IPS DF 6.9 (cell line): ENCODE results near the gene OR10Z1.

Experiments used
- DNase-seq: peaks from one replicate; pipeline ENCODE4 v3.0.0-alpha.2; 2013; ENCODE audit warnings: low read depth, low spot score
- H3K27ac ChIP-seq: one replicate; pipeline ENCODE4 v1.5.1; 2013; ENCODE audit warnings: low read length, control low read depth
- H3K27me3 ChIP-seq: 2 replicates; pipeline ENCODE4 v1.6.1; 2013; ENCODE audit warnings: mild to moderate bottlenecking, low read length; ENCODE audit not compliant: control insufficient read depth, insufficient read depth
- H3K36me3 ChIP-seq: 2 replicates; pipeline ENCODE4 v1.6.1; 2013; ENCODE audit warnings: low read length; ENCODE audit not compliant: control insufficient read depth, insufficient read depth
- H3K4me1 ChIP-seq: 2 replicates; pipeline ENCODE4 v1.6.1; 2013; ENCODE audit warnings: low read length; ENCODE audit not compliant: control insufficient read depth, insufficient read depth
- H3K4me3 ChIP-seq: 2 replicates; pipeline ENCODE4 v1.5.1; 2013; ENCODE audit warnings: mild to moderate bottlenecking, low read length
- H3K9me3 ChIP-seq: 2 replicates; pipeline ENCODE4 v1.6.1; 2013; ENCODE audit warnings: low read length, inconsistent platforms; ENCODE audit not compliant: control insufficient read depth, insufficient read depth
- WGBS: extraction: QIAGEN DNeasy Blood & Tissue Kit; methylation state at CpG from one replicate; pipeline ENCODE4 v1.1.7; 2013; ENCODE audit warnings: mixed read lengths, missing lambda C conversion rate; ENCODE audit not compliant: insufficient read length, insufficient coverage; 5-methylcytosine and 5-hydroxymethylcytosine counted together

Gene OR10Z1

GRCh38 chr1:158607296-158607695 is 2.2 kb downstream of the OR10Z1 start:
- Histone ChIP-seq H3K9me3 (no peaks in the 10 kb centered on the region), H3K4me3 (no peak overlapping the region), H3K27me3 (no peaks in the 10 kb centered on the region), H3K4me1 (no peaks in the 10 kb centered on the region), H3K27ac (no peak overlapping the region), H3K36me3 (no peaks in the 10 kb centered on the region)
- DNase-seq: no peak
- WGBS: no CpG with 5 or more reads among the region's 1 CpG

GRCh38 chr1:158611916-158612315 is 6.8 kb downstream of the OR10Z1 start:
- no CpG with 5 or more reads among the region's 3 CpGs for WGBS
- no peak overlapping the region for H3K4me3 ChIP-seq
- H3K36me3 ChIP-seq: no peaks in the 10 kb centered on the region
- H3K27me3 ChIP-seq: no peaks in the 10 kb centered on the region
- no peaks in the 10 kb centered on the region for H3K4me1 ChIP-seq
- no peaks in the 10 kb centered on the region for H3K9me3 ChIP-seq
- no peak overlapping the region for H3K27ac ChIP-seq
- DNase-seq: no peak

DNA sequence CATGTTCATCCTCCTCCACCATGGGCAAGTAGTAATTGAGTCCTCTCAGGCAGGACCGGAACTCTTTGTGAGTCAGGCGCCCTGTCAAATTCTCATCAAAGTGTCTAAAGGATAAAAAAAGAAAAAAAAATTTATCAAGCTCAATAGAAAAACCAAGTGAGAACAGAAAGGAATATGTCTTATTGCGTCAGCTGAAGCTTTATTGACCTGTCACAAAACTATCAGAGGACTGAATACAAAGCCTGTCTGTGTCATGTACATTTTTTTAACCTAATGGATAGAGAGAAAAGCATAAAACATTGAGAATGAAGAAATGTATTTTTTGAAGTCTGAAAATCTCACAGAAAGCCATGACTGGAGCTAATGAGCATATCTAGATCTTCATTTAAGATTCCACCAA is 8.7 kb downstream of the OR10Z1 start:
- Histone ChIP-seq H3K4me3 (no peak overlapping the region), H3K4me1 (no peaks in the 10 kb centered on the region), H3K27ac (no peak overlapping the region), H3K27me3 (no peaks in the 10 kb centered on the region), H3K36me3 (no peaks in the 10 kb centered on the region), H3K9me3 (no peaks in the 10 kb centered on the region)
- WGBS: no CpG with 5 or more reads among the region's 3 CpGs
- no peak for DNase-seq

DNA sequence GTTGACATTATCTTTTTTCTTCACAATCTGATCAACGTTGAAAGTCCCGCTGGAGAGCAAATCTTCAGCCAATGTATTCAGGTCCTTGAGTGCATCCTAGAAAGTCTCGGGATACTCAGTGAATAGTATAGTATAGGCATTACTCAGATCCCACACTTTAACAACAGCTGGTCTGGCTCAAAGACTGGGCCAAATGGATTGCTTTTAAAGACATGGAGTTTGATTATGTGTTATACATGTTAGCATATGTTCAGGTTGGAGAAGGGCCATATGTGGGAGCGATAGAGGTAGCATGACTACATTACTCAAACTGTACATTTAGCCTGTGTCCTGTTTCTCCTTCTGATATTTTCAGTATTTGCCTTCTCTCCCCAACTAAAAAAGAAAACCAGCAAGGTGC is 33.1 kb downstream of the OR10Z1 start:
- Histone ChIP-seq H3K27ac (no peak overlapping the region), H3K4me3 (no peak overlapping the region), H3K36me3 (no peaks in the 10 kb centered on the region), H3K4me1 (no peaks in the 10 kb centered on the region), H3K9me3 (no peaks in the 10 kb centered on the region), H3K27me3 (no peaks in the 10 kb centered on the region)
- no CpG with 5 or more reads among the region's 4 CpGs for WGBS
- DNase-seq: no peak

- no peak for DNase-seq
- no peaks in the 10 kb centered on the region for H3K9me3 ChIP-seq
- H3K27me3 ChIP-seq: no peaks in the 10 kb centered on the region
- no peak overlapping the region for H3K4me3 ChIP-seq
- no peaks in the 10 kb centered on the region for H3K4me1 ChIP-seq
- no peak overlapping the region for H3K27ac ChIP-seq
- no peaks in the 10 kb centered on the region for H3K36me3 ChIP-seq
These were observed 33.8 kb downstream of the OR10Z1 start for GRCh38 chr1:158638904-158639303.

DNA sequence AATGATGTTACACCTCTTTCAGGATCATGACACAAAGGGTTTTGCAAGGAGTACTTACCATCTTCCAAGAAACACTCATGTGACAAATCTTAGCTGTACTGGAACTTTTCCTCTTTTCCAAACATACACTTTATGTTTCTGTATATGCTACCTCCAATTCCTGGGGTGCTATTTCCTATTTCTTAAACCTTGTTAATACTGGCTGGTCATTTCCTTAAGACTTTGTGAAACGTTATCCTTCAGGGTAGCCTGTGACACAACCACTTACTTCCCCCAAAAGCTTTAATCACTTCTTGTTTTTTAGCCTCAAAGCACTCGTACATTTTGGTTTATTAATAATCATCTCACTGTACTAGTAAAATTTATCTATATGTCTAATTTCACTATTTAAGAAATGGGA is 39.4 kb downstream of the OR10Z1 start:
- Histone ChIP-seq H3K4me1 (no peaks in the 10 kb centered on the region), H3K9me3 (no peaks in the 10 kb centered on the region), H3K27ac (no peak overlapping the region), H3K4me3 (no peak overlapping the region), H3K27me3 (peaks cover 2% of the 10 kb centered on the region; the same call in 1 of the 2 replicates), H3K36me3 (no peaks in the 10 kb centered on the region)
- DNase-seq: no peak
- no CpG with 5 or more reads among the region's 2 CpGs for WGBS

DNA sequence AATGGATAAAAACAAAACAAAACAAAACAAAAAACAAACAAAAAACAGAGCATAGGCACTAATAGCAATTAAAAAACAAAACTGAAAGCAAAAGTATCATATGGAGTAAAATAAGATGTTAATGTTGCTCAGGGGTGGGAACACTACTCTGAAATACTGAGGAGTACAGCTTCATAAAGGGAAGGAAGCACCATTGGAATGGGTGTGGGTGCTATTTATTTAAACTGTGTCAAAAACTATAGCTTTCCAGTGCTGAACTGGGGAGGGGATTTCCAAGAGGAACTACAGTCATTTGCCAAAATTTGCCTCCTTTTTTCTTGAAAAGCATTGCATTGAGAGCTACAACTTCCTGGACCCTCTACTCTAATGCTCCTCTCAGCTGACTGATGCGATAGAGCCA is 41.4 kb downstream of the OR10Z1 start:
- peaks cover 2% of the 10 kb centered on the region; the same call in 1 of the 2 replicates for H3K27me3 ChIP-seq
- no CpG with 5 or more reads among the region's 1 CpG for WGBS

DNA sequence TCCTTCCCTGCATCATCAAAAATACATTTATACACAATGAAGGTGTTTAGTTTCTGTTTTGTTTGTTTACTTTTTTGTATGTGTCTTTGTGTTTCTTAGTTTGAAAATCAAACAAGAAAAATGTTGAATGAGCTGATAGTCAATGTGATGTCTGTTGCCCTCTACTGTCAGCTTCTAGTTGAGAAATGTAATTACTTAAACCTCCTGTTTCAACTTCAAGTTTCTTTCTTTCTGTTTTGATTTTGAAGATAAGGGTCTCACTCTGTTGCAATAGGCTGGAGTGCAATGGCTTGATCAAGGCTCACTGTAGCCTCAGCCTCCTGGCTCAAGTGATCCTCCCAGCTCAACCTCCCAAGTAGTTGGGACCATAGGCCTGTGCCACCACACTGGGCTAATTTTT is 44.0 kb downstream of the OR10Z1 start:
- H3K4me1 ChIP-seq: no peaks in the 10 kb centered on the region
- no peaks in the 10 kb centered on the region for H3K9me3 ChIP-seq
- no peak overlapping the region for H3K27ac ChIP-seq
- DNase-seq: no peak
- peaks cover 2% of the 10 kb centered on the region; the same call in 1 of the 2 replicates for H3K27me3 ChIP-seq
- H3K4me3 ChIP-seq: no peak overlapping the region
- no peaks in the 10 kb centered on the region for H3K36me3 ChIP-seq

More for the DNA sequence above, 41.4 kb downstream of the OR10Z1 start:
- Histone ChIP-seq H3K36me3 (no peaks in the 10 kb centered on the region), H3K27ac (no peak overlapping the region), H3K4me1 (no peaks in the 10 kb centered on the region), H3K4me3 (no peak overlapping the region), H3K9me3 (no peaks in the 10 kb centered on the region)
- DNase-seq: no peak

DNA sequence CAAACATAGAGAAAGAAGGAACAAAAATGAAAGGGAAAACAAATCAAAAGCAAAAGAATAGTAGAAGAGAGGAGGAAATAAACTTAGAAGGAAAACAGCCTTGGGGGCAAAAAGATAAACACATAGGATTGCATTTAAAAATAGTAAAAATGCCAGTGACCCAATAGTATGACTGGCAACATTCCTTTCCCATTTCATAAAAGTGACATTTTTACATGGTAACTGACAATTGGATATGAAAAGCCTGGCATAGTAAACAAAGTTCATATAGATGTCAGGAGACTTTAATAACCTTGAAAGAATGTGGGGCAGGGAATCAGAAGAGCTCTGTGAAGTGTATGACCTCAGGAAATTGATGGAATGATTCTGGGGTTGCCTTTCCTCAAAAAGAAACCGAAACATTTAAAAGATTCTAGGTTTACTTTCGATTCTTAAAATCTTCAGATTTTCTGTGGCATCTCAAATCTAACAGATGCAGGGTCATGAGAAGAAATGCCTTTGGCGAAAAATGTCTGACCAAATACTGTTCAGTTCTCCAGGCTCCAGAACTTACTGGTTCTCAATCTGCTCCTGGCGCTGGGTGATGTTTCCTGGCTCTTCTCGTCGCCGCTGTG is 47.8 kb downstream of the OR10Z1 start:
- Histone ChIP-seq H3K4me3 (no peak overlapping the region), H3K36me3 (no peaks in the 10 kb centered on the region), H3K4me1 (no peaks in the 10 kb centered on the region), H3K27me3 (peaks cover 2% of the 10 kb centered on the region; the same call in 1 of the 2 replicates), H3K27ac (no peak overlapping the region), H3K9me3 (no peaks in the 10 kb centered on the region)
- no CpG with 5 or more reads among the region's 7 CpGs for WGBS
- DNase-seq: no peak

GRCh38 chr1:158654086-158654485 is 49.0 kb downstream of the OR10Z1 start:
- H3K9me3 ChIP-seq: no peaks in the 10 kb centered on the region
- H3K27me3 ChIP-seq: no peaks in the 10 kb centered on the region
- no peak overlapping the region for H3K4me3 ChIP-seq
- no peaks in the 10 kb centered on the region for H3K4me1 ChIP-seq
- no peak overlapping the region for H3K27ac ChIP-seq
- no peak for DNase-seq
- H3K36me3 ChIP-seq: no peaks in the 10 kb centered on the region

- DNase-seq: no peak
These were observed 49.5 kb downstream of the OR10Z1 start for GRCh38 chr1:158654571-158654970.

More at GRCh38 chr1:158654571-158654970, 49.5 kb downstream of the OR10Z1 start:
- Histone ChIP-seq H3K36me3 (no peaks in the 10 kb centered on the region), H3K27ac (no peak overlapping the region), H3K4me1 (no peaks in the 10 kb centered on the region), H3K4me3 (no peak overlapping the region), H3K27me3 (no peaks in the 10 kb centered on the region), H3K9me3 (no peaks in the 10 kb centered on the region)
- WGBS: no CpG with 5 or more reads among the region's 6 CpGs
